RWPE2 (cell line): ENCODE results near the gene JPH4.

Experiments
- ATAC-seq: fragments of 200-7000 bp; cut with Tn5 transposase; 3 replicates; pipeline ENCODE4 v1.9.1; 2021; ENCODE audit warnings: low read depth
- DNase-seq: peaks from one replicate; pipeline ENCODE4 v3.0.0-alpha.2; 2020; ENCODE audit warnings: low spot score
- H3K27ac ChIP-seq: fragments of 450-650 bp; 2 replicates; pipeline ENCODE4 v1.5.1; 2017; ENCODE audit warnings: mild to moderate bottlenecking; ENCODE audit not compliant: poor library complexity, severe bottlenecking
- H3K27me3 ChIP-seq: fragments of 250-450 bp; sonication (Bioruptor Pico); 2 replicates; pipeline ENCODE4 v1.5.1; 2021; ENCODE audit warnings: mild to moderate bottlenecking, moderate library complexity; ENCODE audit not compliant: insufficient read depth, poor library complexity, severe bottlenecking
- H3K36me3 ChIP-seq: fragments of 250-450 bp; sonication (Bioruptor Pico); 2 replicates; pipeline ENCODE4 v1.5.1; 2020; ENCODE audit warnings: low read depth, mild to moderate bottlenecking, moderate library complexity
- H3K4me1 ChIP-seq: fragments of 250-450 bp; sonication (Bioruptor Pico); 2 replicates; pipeline ENCODE4 v1.5.1; 2021; ENCODE audit warnings: mild to moderate bottlenecking, moderate library complexity; ENCODE audit not compliant: insufficient read depth, poor library complexity, severe bottlenecking
- H3K4me3 ChIP-seq: fragments of 250-450 bp; sonication (Bioruptor Pico); 2 replicates; pipeline ENCODE4 v1.5.1; 2021; ENCODE audit warnings: mild to moderate bottlenecking, moderate library complexity; ENCODE audit not compliant: severe bottlenecking
- H3K9me3 ChIP-seq: fragments of 250-450 bp; sonication (Bioruptor Pico); 2 replicates; pipeline ENCODE4 v1.5.1; 2021; ENCODE audit warnings: mild to moderate bottlenecking, moderate library complexity; ENCODE audit not compliant: severe bottlenecking
- CTCF ChIP-seq: fragments of 450-650 bp; IDR thresholded peaks from one replicate; pipeline ENCODE4 v1.5.1; 2017; ENCODE audit warnings: mild to moderate bottlenecking, moderate library complexity; ENCODE audit not compliant: poor library complexity, severe bottlenecking

Gene JPH4

GRCh38 chr14:23618415-23618988 lies 39.9 kb upstream of the JPH4 start:
- no peaks in the 10 kb centered on the region for H3K4me1 ChIP-seq
- no peaks in the 10 kb centered on the region for H3K36me3 ChIP-seq
- no peak overlapping the region for H3K27ac ChIP-seq
- no peak for ATAC-seq
- H3K27me3 ChIP-seq, result peaks cover 9% of the 10 kb centered on the region
- no peak overlapping the region for H3K4me3 ChIP-seq
- no peak for TF ChIP-seq CTCF
- H3K9me3 ChIP-seq, result no peaks in the 10 kb centered on the region
- DNase-seq, result no peak

GRCh38 chr14:23617539-23617938 lies 38.9 kb upstream of the JPH4 start:
- no peak for ATAC-seq
- no peak overlapping the region for H3K27ac ChIP-seq

GRCh38 chr14:23615856-23616255 lies 37.3 kb upstream of the JPH4 start:
- ATAC-seq (no peak), DNase-seq (no peak)
- Histone ChIP-seq H3K27ac (no peak overlapping the region), H3K36me3 (no peaks in the 10 kb centered on the region), H3K4me1 (no peaks in the 10 kb centered on the region), H3K4me3 (no peak overlapping the region), H3K27me3 (peaks cover 26% of the 10 kb centered on the region), H3K9me3 (no peaks in the 10 kb centered on the region)
- no peak for TF ChIP-seq CTCF

More at GRCh38 chr14:23617539-23617938, 38.9 kb upstream of the JPH4 start:
- DNase-seq, result no peak
- no peak overlapping the region for H3K4me3 ChIP-seq
- no peaks in the 10 kb centered on the region for H3K4me1 ChIP-seq
- no peaks in the 10 kb centered on the region for H3K36me3 ChIP-seq
- H3K27me3 ChIP-seq, result peaks cover 14% of the 10 kb centered on the region
- no peaks in the 10 kb centered on the region for H3K9me3 ChIP-seq
- no peak for TF ChIP-seq CTCF

- H3K27me3 ChIP-seq, result peaks cover 34% of the 10 kb centered on the region
- no peaks in the 10 kb centered on the region for H3K36me3 ChIP-seq
- no peak overlapping the region for H3K4me3 ChIP-seq
- DNase-seq (no peak), ATAC-seq (no peak)
- H3K4me1 ChIP-seq, result no peaks in the 10 kb centered on the region
- no peak for TF ChIP-seq CTCF
- H3K9me3 ChIP-seq, result no peaks in the 10 kb centered on the region
- H3K27ac ChIP-seq, result no peak overlapping the region
These were observed 35.8 kb upstream of the JPH4 start for GRCh38 chr14:23614395-23614828.

GRCh38 chr14:23613242-23614070 lies 34.9 kb upstream of the JPH4 start:
- DNase-seq, result no peak
- ATAC-seq, result no peak
- Histone ChIP-seq H3K27me3 (peaks cover 34% of the 10 kb centered on the region), H3K36me3 (no peaks in the 10 kb centered on the region), H3K27ac (no peak overlapping the region), H3K4me1 (no peaks in the 10 kb centered on the region), H3K4me3 (no peak overlapping the region), H3K9me3 (no peaks in the 10 kb centered on the region)
- TF ChIP-seq CTCF, result no peak
